Measurements from ENCODE around the gene FCER2.

DNA sequence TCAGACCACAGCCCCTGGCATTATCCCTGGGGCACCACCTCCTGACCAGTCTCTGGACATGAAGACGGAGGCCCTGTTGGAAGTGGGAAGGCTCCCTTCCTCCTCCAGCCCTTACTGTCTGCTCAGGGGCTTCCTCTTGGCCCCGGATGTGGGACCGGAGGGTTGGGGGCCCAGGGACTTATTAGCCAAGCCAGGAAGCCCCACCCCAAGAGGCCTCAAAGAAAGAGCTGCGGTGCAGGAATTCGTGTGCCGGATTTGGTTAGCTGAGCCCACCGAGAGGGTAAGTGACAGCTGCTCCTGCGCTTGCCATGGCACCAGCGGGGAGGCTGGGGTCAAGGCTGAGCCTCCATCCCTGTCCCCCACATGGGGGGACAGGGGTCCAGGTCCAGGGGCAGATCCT, 33.1 kb downstream of the FCER2 start, which contains the start of gene RETN:
- TF ChIP-seq TP53 (CRISPR knock-in tag; conservative IDR thresholded peaks at IDR 0.05) (no peak), TAF1 (CRISPR knock-in tag; IDR thresholded peaks at IDR 0.05) (no peak), ZNF18 (CRISPR knock-in tag; IDR thresholded peaks at IDR 0.05; ENCODE audit: insufficient replicate concordance) (no peak), GATAD2A (CRISPR knock-in tag; IDR thresholded peaks at IDR 0.05) (no peak), ZBTB7A (CRISPR knock-in tag; IDR thresholded peaks at IDR 0.05) (no peak), BRCA1 (CRISPR knock-in tag; IDR thresholded peaks at IDR 0.05) (no peak), POLR2A (IDR thresholded peaks at IDR 0.05; ENCODE audit: insufficient read depth in 1 of 2, low read depth in 2 of 2, low read length in 2 of 2) (no peak), YEATS4 (CRISPR knock-in tag; IDR thresholded peaks at IDR 0.05; ENCODE audit: borderline replicate concordance) (no peak), RFX1 (IDR thresholded peaks at IDR 0.05) (no peak)
- TF ChIP-seq, protein P1, sequence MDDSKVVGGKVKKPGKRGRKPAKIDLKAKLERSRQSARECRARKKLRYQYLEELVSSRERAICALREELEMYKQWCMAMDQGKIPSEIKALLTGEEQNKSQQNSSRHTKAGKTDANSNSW (CRISPR knock-in tag; IDR thresholded peaks at IDR 0.05; ENCODE audit: borderline replicate concordance), result no peak
- TF ChIP-seq, protein P2, sequence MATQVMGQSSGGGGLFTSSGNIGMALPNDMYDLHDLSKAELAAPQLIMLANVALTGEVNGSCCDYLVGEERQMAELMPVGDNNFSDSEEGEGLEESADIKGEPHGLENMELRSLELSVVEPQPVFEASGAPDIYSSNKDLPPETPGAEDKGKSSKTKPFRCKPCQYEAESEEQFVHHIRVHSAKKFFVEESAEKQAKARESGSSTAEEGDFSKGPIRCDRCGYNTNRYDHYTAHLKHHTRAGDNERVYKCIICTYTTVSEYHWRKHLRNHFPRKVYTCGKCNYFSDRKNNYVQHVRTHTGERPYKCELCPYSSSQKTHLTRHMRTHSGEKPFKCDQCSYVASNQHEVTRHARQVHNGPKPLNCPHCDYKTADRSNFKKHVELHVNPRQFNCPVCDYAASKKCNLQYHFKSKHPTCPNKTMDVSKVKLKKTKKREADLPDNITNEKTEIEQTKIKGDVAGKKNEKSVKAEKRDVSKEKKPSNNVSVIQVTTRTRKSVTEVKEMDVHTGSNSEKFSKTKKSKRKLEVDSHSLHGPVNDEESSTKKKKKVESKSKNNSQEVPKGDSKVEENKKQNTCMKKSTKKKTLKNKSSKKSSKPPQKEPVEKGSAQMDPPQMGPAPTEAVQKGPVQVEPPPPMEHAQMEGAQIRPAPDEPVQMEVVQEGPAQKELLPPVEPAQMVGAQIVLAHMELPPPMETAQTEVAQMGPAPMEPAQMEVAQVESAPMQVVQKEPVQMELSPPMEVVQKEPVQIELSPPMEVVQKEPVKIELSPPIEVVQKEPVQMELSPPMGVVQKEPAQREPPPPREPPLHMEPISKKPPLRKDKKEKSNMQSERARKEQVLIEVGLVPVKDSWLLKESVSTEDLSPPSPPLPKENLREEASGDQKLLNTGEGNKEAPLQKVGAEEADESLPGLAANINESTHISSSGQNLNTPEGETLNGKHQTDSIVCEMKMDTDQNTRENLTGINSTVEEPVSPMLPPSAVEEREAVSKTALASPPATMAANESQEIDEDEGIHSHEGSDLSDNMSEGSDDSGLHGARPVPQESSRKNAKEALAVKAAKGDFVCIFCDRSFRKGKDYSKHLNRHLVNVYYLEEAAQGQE (IDR thresholded peaks at IDR 0.05; ENCODE audit: borderline replicate concordance in 1 of 2, low read depth in 1 of 2, low read length in 2 of 2), result no peak
